Measurements from ENCODE around the gene SRI.

DNA sequence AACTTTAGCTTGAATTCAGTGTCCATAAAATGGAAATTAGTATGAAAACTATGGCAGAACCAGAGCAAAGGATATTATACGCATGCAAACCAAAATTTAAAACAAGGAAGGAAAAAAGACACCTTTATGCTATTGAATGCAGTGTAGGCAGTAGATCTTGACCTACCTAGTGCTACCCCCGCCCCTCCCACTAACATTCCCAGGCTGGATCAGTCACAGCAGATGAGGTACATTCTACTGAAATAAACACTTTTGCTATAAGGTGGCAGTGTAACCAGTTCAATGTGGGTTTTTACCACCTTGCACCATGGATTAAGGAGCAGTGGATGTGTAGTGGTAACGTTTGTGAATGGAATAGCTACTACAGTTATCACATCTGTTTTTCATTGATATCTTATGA is 27.9 kb downstream of the SRI start:
- no peak for TF ChIP-seq CTCF (IDR thresholded peaks at IDR 0.05; ENCODE audit: extremely low read depth in 1 of 2, insufficient read depth in 1 of 2, low read depth in 1 of 2, low read length in 2 of 2)
- no peak for TF ChIP-seq POLR2AphosphoS5 (IDR thresholded peaks at IDR 0.05; ENCODE audit: insufficient read depth, low read depth, low read length)
- TF ChIP-seq POLR2A (IDR thresholded peaks at IDR 0.05; ENCODE audit: low read depth, low read length) = no peak
- TF ChIP-seq GATA2 (IDR thresholded peaks at IDR 0.05; ENCODE audit: insufficient read depth, insufficient read length, low read depth, low read length) = no peak

Data from endothelial cell of umbilical vein (primary cell).